Pancreas (tissue), 10 donors: ENCODE results near the gene LRP8. TPM values are rescaled to one million over a fixed set of nuclear protein-coding genes. Genes with fewer than 3 reads are reported as not detected.

Source experiments
- ATAC-seq, 4 donors: fragments of 200-7000 bp; cut with Tn5 transposase; one replicate each; pipeline versions ENCODE4 v1.8.0 to v1.9.1; 2020; ENCODE audit warnings: mild to moderate bottlenecking in 4 of 4, moderate library complexity in 4 of 4
- DNase-seq, 6 donors: peaks; one replicate each; pipeline ENCODE4 v3.0.0-alpha.2; 2020
- FAIRE-seq: peaks from 2 replicates; lab custom pipeline; 2012; peaks lifted over from hg19 to GRCh38; lab: Jason Lieb, UNC
- H3K27ac ChIP-seq, 4 donors: fragments of 200-600 bp; sonication (generic); 1 replicate in 3 of 4; 2 replicates in 1 of 4; pipeline versions ENCODE4 v1.5.0 to v1.8.0; 2020
- H3K27me3 ChIP-seq, 4 donors: fragments of 200-600 bp; one replicate each; pipeline ENCODE4 v1.8.0; 2021
- H3K36me3 ChIP-seq, 3 donors: fragments of 200-600 bp; sonication (generic) in 1 of 3; one replicate each; pipeline versions ENCODE4 v1.5.0 to v1.8.0; 2020 to 2021
- H3K4me1 ChIP-seq, 3 donors: fragments of 200-600 bp; one replicate each; pipeline ENCODE4 v1.8.0; 2021
- H3K4me3 ChIP-seq, 4 donors: fragments of 200-600 bp; sonication (generic) in 2 of 4; one replicate each; pipeline versions ENCODE4 v1.5.0 to v1.8.0; 2020 to 2021
- H3K9me3 ChIP-seq, 4 donors: fragments of 200-600 bp; one replicate each; pipeline ENCODE4 v1.8.0; 2021
- CTCF ChIP-seq, 4 donors: fragments of 200-600 bp; sonication (generic) in 3 of 4; IDR thresholded peaks; one replicate each; pipeline versions ENCODE4 v1.5.0 to v1.8.0; 2021; ENCODE audit warnings: antibody characterized with exemption in 4 of 4
- WGBS, 2 donors: extraction: QIAGEN DNeasy Blood & Tissue Kit; methylation state at CpG; one replicate each; pipeline ENCODE4 v1.1.7; 2013; 5-methylcytosine and 5-hydroxymethylcytosine counted together
- intact Hi-C, 3 donors: fragments of 100-400 bp; cut with DNase I; formaldehyde crosslinking; loops; one replicate each; pipeline versions ENCODE4 v1.11.1 to v1.14.2; 2022
- polyA plus RNA-seq, 2 donors: library from polyadenylated mRNA; stranded (reverse); fragments of 200-250 nt; gene quantifications; one replicate each; pipeline ENCODE4 v1.2.3, GENCODE V29; 2013
- total RNA-seq, 6 donors: library from RNA; stranded (reverse); fragmentation: NEBNext Ultra II Directional in 4 of 6; extraction: Animal tissue kit (Norgen Biotek cat#: 25700) in 4 of 6; gene quantifications; one replicate each; pipeline versions ENCODE4 v1.2.1 to v1.2.4, GENCODE V29; 2021 to 2023
- donor health status: healthy with polysubstance abuse.
- donor health status: DM: no; HTN: no; CAD: no; lungs with moderate emphysema.
- donor health status: DM: no; HTN: no; CAD: no.
- donor health status: control.
- donor health status: control.
- donor health status: Bipolar disorder and iron deficiency.
- donor health status: DM: yes; HTN: yes; CAD: no.
- donor health status: DM: no; HTN: no; CAD: no.
- donor health status: DM: no; HTN: no; CAD: no.
- donor health status: DM: yes; HTN: yes; CAD: no.

Gene LRP8
- total and polyA plus RNA-seq, 8 donors: 0.08 to 2.3 (median 0.59) TPM

GRCh38 chr1:53324728-53325297, 3.1 kb downstream of the LRP8 start:
- TF ChIP-seq CTCF (IDR thresholded peaks at IDR 0.05): no peak
- H3K36me3 ChIP-seq: no peaks in the 10 kb centered on the region
- H3K4me3 ChIP-seq: no peak overlapping the region
- intact Hi-C loops: no loop called here
- no peak overlapping the region for H3K27ac ChIP-seq
- WGBS, 2 donors: 79 to 90% methylated on average over 7 of the region's 7 CpGs
- H3K27me3 ChIP-seq: no peaks in the 10 kb centered on the region
- no peak for ATAC-seq
- peak in 1 of 6 donors; percentile 9 for DNase-seq
- H3K9me3 ChIP-seq: no peaks in the 10 kb centered on the region
- H3K4me1 ChIP-seq: peaks cover 4 to 7% (median 5%) of the 10 kb centered on the region in 3 donors
- no peak for FAIRE-seq

GRCh38 chr1:53324321-53324720, 3.5 kb downstream of the LRP8 start:
- H3K27me3 ChIP-seq: no peaks in the 10 kb centered on the region
- no peak for TF ChIP-seq CTCF (IDR thresholded peaks at IDR 0.05)
- ATAC-seq (no peak), DNase-seq (peak in 1 of 6 donors; percentile 9), FAIRE-seq (no peak)
- H3K4me1 ChIP-seq: peaks cover 4 to 7% (median 5%) of the 10 kb centered on the region in 3 donors
- H3K9me3 ChIP-seq: no peaks in the 10 kb centered on the region
- no peak overlapping the region for H3K27ac ChIP-seq
- intact Hi-C loops: no loop called here
- H3K36me3 ChIP-seq: no peaks in the 10 kb centered on the region
- 93 to 95% methylated on average over 10 of the region's 10 CpGs for WGBS, 2 donors
- H3K4me3 ChIP-seq: no peak overlapping the region

DNA sequence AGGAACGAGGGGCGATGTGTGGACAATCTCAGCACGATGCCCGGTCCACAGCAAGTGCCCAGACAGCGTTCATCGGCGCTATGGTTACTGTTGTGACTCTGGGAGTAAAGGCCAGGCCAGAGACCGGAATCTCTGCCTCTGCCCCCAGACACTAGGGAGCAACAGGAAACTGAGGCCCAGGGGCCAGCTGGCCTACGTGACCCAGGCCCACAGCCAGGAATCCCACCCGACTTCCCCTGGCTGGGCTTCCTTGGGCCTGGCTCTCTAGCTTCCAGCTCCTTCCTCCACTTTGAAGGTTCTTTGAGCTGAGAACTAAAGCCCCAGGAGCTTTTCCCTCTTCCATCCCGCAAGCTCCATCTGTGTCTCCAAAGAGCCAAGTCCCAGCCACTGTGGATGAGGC, 4.6 kb downstream of the LRP8 start:
- no peak for ATAC-seq
- DNase-seq: peak in 1 of 6 donors; percentile 30
- no peaks in the 10 kb centered on the region for H3K9me3 ChIP-seq
- peaks cover 4 to 7% (median 5%) of the 10 kb centered on the region in 3 donors for H3K4me1 ChIP-seq
- WGBS, 2 donors: 94 to 96% methylated on average over 11 of the region's 11 CpGs
- no peak for TF ChIP-seq CTCF (IDR thresholded peaks at IDR 0.05)
- intact Hi-C loops: no loop called here
- FAIRE-seq: no peak
- no peaks in the 10 kb centered on the region for H3K36me3 ChIP-seq
- no peaks in the 10 kb centered on the region for H3K27me3 ChIP-seq
- H3K27ac ChIP-seq: no peak overlapping the region
- no peak overlapping the region for H3K4me3 ChIP-seq

GRCh38 chr1:53321776-53322602, 5.9 kb downstream of the LRP8 start:
- no peak for FAIRE-seq
- H3K4me1 ChIP-seq: peaks cover 4 to 7% (median 5%) of the 10 kb centered on the region in 3 donors
- no peak for ATAC-seq
- no peaks in the 10 kb centered on the region for H3K36me3 ChIP-seq
- WGBS, 2 donors: 83 to 88% methylated on average over 11 of the region's 11 CpGs
- no peaks in the 10 kb centered on the region for H3K27me3 ChIP-seq
- peak in 1 of 6 donors; percentile 39 for DNase-seq
- no peaks in the 10 kb centered on the region for H3K9me3 ChIP-seq
- no peak overlapping the region for H3K4me3 ChIP-seq
- no peak for TF ChIP-seq CTCF (IDR thresholded peaks at IDR 0.05)
- intact Hi-C loops: no loop called here
- H3K27ac ChIP-seq: no peak overlapping the region

DNA sequence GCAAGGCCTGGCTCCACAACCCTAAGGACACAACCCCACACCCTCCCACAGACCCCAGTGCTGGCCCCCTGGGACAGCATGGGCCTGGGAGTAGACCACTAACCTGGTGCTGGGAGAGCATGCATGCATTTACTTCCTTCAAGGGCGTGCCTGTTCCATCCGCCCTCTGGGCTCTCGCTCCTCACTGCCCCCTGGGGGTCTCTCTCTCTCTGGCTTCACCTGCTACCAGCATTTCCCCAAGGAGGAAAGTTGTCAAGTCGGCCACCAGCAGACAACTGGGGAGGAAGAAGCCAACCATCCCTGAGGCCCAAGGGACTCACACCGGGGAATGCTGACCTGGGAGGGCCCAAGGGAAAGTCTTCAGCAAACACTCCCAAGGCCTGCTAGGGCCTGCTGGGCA, 6.5 kb downstream of the LRP8 start:
- H3K36me3 ChIP-seq: no peaks in the 10 kb centered on the region
- intact Hi-C loops: no loop called here
- H3K27ac ChIP-seq: no peak overlapping the region
- no peak for ATAC-seq
- WGBS, 2 donors: 82 to 91% methylated on average over 5 of the region's 5 CpGs
- H3K4me1 ChIP-seq: peaks cover 0 to 7% (median 5%) of the 10 kb centered on the region in 3 donors
- H3K27me3 ChIP-seq: no peaks in the 10 kb centered on the region
- TF ChIP-seq CTCF (IDR thresholded peaks at IDR 0.05): no peak
- no peaks in the 10 kb centered on the region for H3K9me3 ChIP-seq
- H3K4me3 ChIP-seq: no peak overlapping the region
- FAIRE-seq: no peak
- DNase-seq: peak in 1 of 6 donors; percentile 26
